Mesendoderm (in vitro differentiated cells): ENCODE data around the gene TNFRSF6B.

ENCODE experiments used
- DNase-seq: peaks from one replicate; pipeline ENCODE4 v3.0.0; 2013
- H2AK5ac ChIP-seq: 2 replicates; pipeline ENCODE4 v1.6.1; 2013; ENCODE audit warnings: low read length, inconsistent platforms
- H2BK120ac ChIP-seq: 2 replicates; pipeline ENCODE4 v1.6.1; 2013; ENCODE audit warnings: low read depth, mild to moderate bottlenecking, low read length, moderate library complexity, mixed read lengths
- H2BK15ac ChIP-seq: replicated peaks from 2 replicates; pipeline ENCODE4 v1.6.1; 2013; ENCODE audit warnings: low read depth, mild to moderate bottlenecking, moderate library complexity
- H2BK5ac ChIP-seq: 2 replicates; pipeline ENCODE4 v1.6.1; 2013; ENCODE audit warnings: low read length, inconsistent platforms
- H3K18ac ChIP-seq: 2 replicates; pipeline ENCODE4 v1.6.1; 2013; ENCODE audit warnings: mild to moderate bottlenecking, low read length, mixed read lengths
- H3K23ac ChIP-seq: one replicate; pipeline ENCODE4 v1.6.1; 2013; ENCODE audit warnings: low read length
- H3K27ac ChIP-seq: 2 replicates; pipeline ENCODE4 v1.5.1; 2013; ENCODE audit warnings: low read depth, mild to moderate bottlenecking, inconsistent platforms, low read length, moderate library complexity
- H3K27me3 ChIP-seq: 2 replicates; pipeline ENCODE4 v1.6.1; 2013; ENCODE audit warnings: low read length, control low read depth, mild to moderate bottlenecking, inconsistent platforms; ENCODE audit not compliant: insufficient read depth, poor library complexity
- H3K36me3 ChIP-seq: 2 replicates; pipeline ENCODE4 v1.6.1; 2013; ENCODE audit warnings: low read length, inconsistent platforms; ENCODE audit not compliant: control insufficient read depth, insufficient read depth
- H3K4ac ChIP-seq: one replicate; pipeline ENCODE4 v1.6.1; 2013; ENCODE audit warnings: low read depth, mild to moderate bottlenecking, low read length, moderate library complexity
- H3K4me1 ChIP-seq: 2 replicates; pipeline ENCODE4 v1.6.1; 2013; ENCODE audit warnings: low read depth, low read length, inconsistent platforms; ENCODE audit not compliant: control insufficient read depth
- H3K4me2 ChIP-seq: 2 replicates; pipeline ENCODE4 v1.6.1; 2013; ENCODE audit warnings: low read length
- H3K4me3 ChIP-seq: 2 replicates; pipeline ENCODE4 v1.5.1; 2013; ENCODE audit warnings: mild to moderate bottlenecking, low read length
- H3K56ac ChIP-seq: one replicate; pipeline ENCODE4 v1.6.1; 2013; ENCODE audit warnings: low read length
- H3K79me1 ChIP-seq: 2 replicates; pipeline ENCODE4 v1.6.1; 2013; ENCODE audit warnings: low read length, inconsistent platforms
- H3K79me2 ChIP-seq: 2 replicates; pipeline ENCODE4 v1.6.1; 2013; ENCODE audit warnings: mild to moderate bottlenecking, low read length; ENCODE audit not compliant: control insufficient read depth, insufficient read depth
- H3K9ac ChIP-seq: 2 replicates; pipeline ENCODE4 v1.6.1; 2013; ENCODE audit warnings: low read length, inconsistent platforms
- H4K5ac ChIP-seq: one replicate; pipeline ENCODE4 v1.6.1; 2013; ENCODE audit warnings: low read length
- H4K8ac ChIP-seq: one replicate; pipeline ENCODE4 v1.6.1; 2013; ENCODE audit warnings: low read depth, mild to moderate bottlenecking, control low read depth, low read length, moderate library complexity
- WGBS: extraction: QIAGEN DNeasy Blood & Tissue Kit; methylation state at CpG from one replicate; pipeline ENCODE4 v1.1.7; 2013; ENCODE audit warnings: low lambda C conversion rate, missing lambda C conversion rate; ENCODE audit not compliant: insufficient coverage; ENCODE audit errors: extremely low coverage; 5-methylcytosine and 5-hydroxymethylcytosine counted together

The TNFRSF6B gene

GRCh38 chr20:63702751-63703470 lies 6.5 kb downstream of the TNFRSF6B start:
- Histone ChIP-seq H3K18ac (no peak overlapping the region), H3K4ac (no peak overlapping the region), H2AK5ac (no peak overlapping the region), H3K23ac (no peak overlapping the region), H2BK120ac (no peak overlapping the region), H2BK15ac (no peak overlapping the region), H2BK5ac (no peak overlapping the region), H3K4me3 (no peak overlapping the region), H3K4me1 (no peaks in the 10 kb centered on the region), H3K36me3 (peaks cover 4% of the 10 kb centered on the region), H4K8ac (no peak overlapping the region), H3K56ac (no peak overlapping the region), H3K27me3 (no peaks in the 10 kb centered on the region), H3K79me2 (peaks cover 13% of the 10 kb centered on the region), H3K4me2 (no peak overlapping the region), H3K9ac (no peak overlapping the region), H3K27ac (no peak overlapping the region), H4K5ac (no peak overlapping the region), H3K79me1 (peaks cover 8% of the 10 kb centered on the region)
- DNase-seq = no peak
- no CpG with 5 or more reads among the region's 13 CpGs for WGBS

DNA sequence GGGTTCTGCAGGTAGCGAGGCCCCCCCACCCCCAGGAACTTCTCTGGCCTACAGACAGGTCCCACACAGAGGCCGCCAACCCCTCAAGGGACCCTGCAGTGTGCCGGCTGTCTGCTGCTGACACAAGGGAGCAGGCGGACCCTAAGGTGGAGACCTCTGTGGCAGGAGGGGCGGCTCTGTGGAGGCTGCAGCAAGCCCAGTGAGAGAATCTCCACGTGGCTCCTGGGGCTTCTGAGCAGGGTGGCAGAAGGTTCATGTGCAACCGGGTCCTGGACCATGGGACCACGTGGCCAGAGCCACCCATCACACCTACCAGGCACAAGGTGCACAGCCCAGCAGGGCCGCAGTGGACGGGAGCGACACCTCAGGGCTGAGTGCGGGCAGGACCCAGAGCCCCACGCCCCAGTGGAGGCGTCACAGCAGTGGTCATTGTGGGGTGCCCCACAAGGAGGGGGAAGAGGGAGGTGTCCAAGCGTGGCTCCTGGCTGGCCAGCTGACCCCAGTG lies 7.1 kb downstream of the TNFRSF6B start:
- H3K27ac ChIP-seq = no peak overlapping the region
- DNase-seq = no peak
- H4K5ac ChIP-seq = no peak overlapping the region
- no peak overlapping the region for H3K9ac ChIP-seq
- H3K4ac ChIP-seq = no peak overlapping the region
- H3K4me1 ChIP-seq = no peaks in the 10 kb centered on the region
- H2BK5ac ChIP-seq = no peak overlapping the region
- no peak overlapping the region for H3K18ac ChIP-seq
- H3K4me2 ChIP-seq = no peak overlapping the region
- H2BK120ac ChIP-seq = no peak overlapping the region
- H3K36me3 ChIP-seq = peaks cover 4% of the 10 kb centered on the region
- no CpG with 5 or more reads among the region's 15 CpGs for WGBS
- no peak overlapping the region for H3K23ac ChIP-seq
- peaks cover 11% of the 10 kb centered on the region for H3K79me1 ChIP-seq
- peaks cover 17% of the 10 kb centered on the region for H3K79me2 ChIP-seq
- H3K56ac ChIP-seq = no peak overlapping the region
- no peak overlapping the region for H3K4me3 ChIP-seq
- H2BK15ac ChIP-seq = no peak overlapping the region
- no peaks in the 10 kb centered on the region for H3K27me3 ChIP-seq
- no peak overlapping the region for H2AK5ac ChIP-seq
- no peak overlapping the region for H4K8ac ChIP-seq

GRCh38 chr20:63703976-63704748 lies 7.7 kb downstream of the TNFRSF6B start:
- Histone ChIP-seq H3K27me3 (no peaks in the 10 kb centered on the region), H3K23ac (no peak overlapping the region), H2BK15ac (no peak overlapping the region), H3K9ac (no peak overlapping the region), H3K4ac (no peak overlapping the region), H3K4me2 (no peak overlapping the region), H3K18ac (no peak overlapping the region), H2BK5ac (no peak overlapping the region), H3K79me1 (peaks cover 15% of the 10 kb centered on the region), H4K8ac (no peak overlapping the region), H3K36me3 (peaks cover 4% of the 10 kb centered on the region), H3K56ac (no peak overlapping the region), H3K79me2 (peaks cover 22% of the 10 kb centered on the region), H2BK120ac (no peak overlapping the region), H2AK5ac (no peak overlapping the region), H4K5ac (no peak overlapping the region), H3K4me1 (no peaks in the 10 kb centered on the region), H3K4me3 (no peak overlapping the region), H3K27ac (no peak overlapping the region)
- no peak for DNase-seq
- WGBS = no CpG with 5 or more reads among the region's 11 CpGs

GRCh38 chr20:63704749-63705117 lies 8.3 kb downstream of the TNFRSF6B start:
- peaks cover 25% of the 10 kb centered on the region for H3K79me2 ChIP-seq
- peaks cover 4% of the 10 kb centered on the region for H3K36me3 ChIP-seq
- H3K4me3 ChIP-seq = no peak overlapping the region
- H3K4me1 ChIP-seq = no peaks in the 10 kb centered on the region
- no peak overlapping the region for H3K4me2 ChIP-seq
- no peak overlapping the region for H3K56ac ChIP-seq
- H2BK5ac ChIP-seq = no peak overlapping the region
- no peak overlapping the region for H3K18ac ChIP-seq
- no peak overlapping the region for H4K5ac ChIP-seq
- no peak overlapping the region for H3K9ac ChIP-seq
- H3K79me1 ChIP-seq = peaks cover 16% of the 10 kb centered on the region
- H3K27me3 ChIP-seq = no peaks in the 10 kb centered on the region
- no CpG with 5 or more reads among the region's 6 CpGs for WGBS
- H3K23ac ChIP-seq = no peak overlapping the region
- no peak overlapping the region for H2AK5ac ChIP-seq
- no peak overlapping the region for H3K4ac ChIP-seq
- H2BK15ac ChIP-seq = no peak overlapping the region
- DNase-seq = no peak
- no peak overlapping the region for H3K27ac ChIP-seq
- H4K8ac ChIP-seq = no peak overlapping the region
- H2BK120ac ChIP-seq = no peak overlapping the region

- Histone ChIP-seq H3K27ac (no peak overlapping the region), H3K79me1 (peaks cover 16% of the 10 kb centered on the region), H2AK5ac (no peak overlapping the region), H2BK120ac (no peak overlapping the region), H3K56ac (no peak overlapping the region), H3K79me2 (peaks cover 25% of the 10 kb centered on the region), H3K4ac (no peak overlapping the region), H3K23ac (no peak overlapping the region), H4K5ac (no peak overlapping the region), H3K4me3 (no peak overlapping the region), H3K4me1 (no peaks in the 10 kb centered on the region), H4K8ac (no peak overlapping the region), H3K27me3 (no peaks in the 10 kb centered on the region), H3K4me2 (no peak overlapping the region), H2BK15ac (no peak overlapping the region), H3K9ac (no peak overlapping the region), H2BK5ac (no peak overlapping the region), H3K18ac (no peak overlapping the region), H3K36me3 (peaks cover 4% of the 10 kb centered on the region)
- no CpG with 5 or more reads among the region's 8 CpGs for WGBS
- no peak for DNase-seq
These were observed 9.0 kb downstream of the TNFRSF6B start for GRCh38 chr20:63705232-63706026.
